Tibial nerve (tissue), 4 donors: ENCODE results near the gene ZNF260. TPM values are rescaled to one million over a fixed set of nuclear protein-coding genes. Genes with fewer than 3 reads are reported as not detected.

Experiments
- DNase-seq, 2 donors: peaks; one replicate each; pipeline ENCODE4 v3.0.0-alpha.2; 2019; ENCODE audit warnings: low spot score in 2 of 2
- H3K27ac ChIP-seq, 4 donors: fragments of 200-600 bp; sonication (generic) in 3 of 4; one replicate each; pipeline ENCODE4 v1.5.1; 2017 to 2019; ENCODE audit warnings: mild to moderate bottlenecking in 1 of 4
- H3K27me3 ChIP-seq, 2 donors: fragments of 200-600 bp; sonication (generic) in 1 of 2; one replicate each; pipeline versions ENCODE4 v1.5.1 to v1.6.0; 2017 to 2019
- H3K36me3 ChIP-seq, 3 donors: fragments of 200-600 bp; sonication (generic); one replicate each; pipeline ENCODE4 v1.5.1; 2018 to 2019
- H3K4me1 ChIP-seq, 4 donors: fragments of 200-600 bp; sonication (generic) in 3 of 4; one replicate each; pipeline ENCODE4 v1.5.1; 2017 to 2019
- H3K4me3 ChIP-seq, 4 donors: fragments of 200-600 bp; sonication (generic) in 3 of 4; one replicate each; pipeline ENCODE4 v1.5.1; 2017 to 2019; ENCODE audit warnings: mild to moderate bottlenecking in 1 of 4, moderate library complexity in 1 of 4
- H3K9me3 ChIP-seq, 4 donors: fragments of 200-600 bp; sonication (generic) in 3 of 4; one replicate each; pipeline ENCODE4 v1.5.1; 2017 to 2019
- EP300 ChIP-seq, 2 donors: sonication (generic); formaldehyde crosslinking; IDR thresholded peaks; one replicate each; pipeline ENCODE4 v1.6.1; 2017; ENCODE audit warnings: antibody characterized with exemption in 2 of 2, mild to moderate bottlenecking in 1 of 2
- POLR2A ChIP-seq, 2 donors: fragments of 450-650 bp; IDR thresholded peaks; one replicate each; pipeline ENCODE4 v1.6.1; 2017; ENCODE audit warnings: antibody characterized with exemption in 2 of 2, mild to moderate bottlenecking in 2 of 2, moderate library complexity in 2 of 2
- WGBS, 2 donors: methylation state at CpG; one replicate each; pipeline ENCODE4 v1.1.5; 2018; 5-methylcytosine and 5-hydroxymethylcytosine counted together
- total RNA-seq, 4 donors: library from RNA; depleted of rRNA; stranded (reverse); fragments of >200 nt; gene quantifications; one replicate each; pipeline ENCODE4 v1.1.0, GENCODE V29; 2016
- TF ChIP-seq, protein P1 (sequence below), 5 experiments: fragments of 200-600 bp in 3 of 5; fragments of 450-650 bp in 2 of 5; sonication (generic) in 3 of 5; IDR thresholded peaks; one replicate each; pipeline ENCODE4 v1.5.1; 2016 to 2019; ENCODE audit warnings: antibody characterized with exemption in 5 of 5, mild to moderate bottlenecking in 3 of 5, moderate library complexity in 2 of 5

Gene ZNF260
- total RNA-seq, 4 donors from 2014 or later = 10.5 to 41.1 (median 15.1) TPM

DNA sequence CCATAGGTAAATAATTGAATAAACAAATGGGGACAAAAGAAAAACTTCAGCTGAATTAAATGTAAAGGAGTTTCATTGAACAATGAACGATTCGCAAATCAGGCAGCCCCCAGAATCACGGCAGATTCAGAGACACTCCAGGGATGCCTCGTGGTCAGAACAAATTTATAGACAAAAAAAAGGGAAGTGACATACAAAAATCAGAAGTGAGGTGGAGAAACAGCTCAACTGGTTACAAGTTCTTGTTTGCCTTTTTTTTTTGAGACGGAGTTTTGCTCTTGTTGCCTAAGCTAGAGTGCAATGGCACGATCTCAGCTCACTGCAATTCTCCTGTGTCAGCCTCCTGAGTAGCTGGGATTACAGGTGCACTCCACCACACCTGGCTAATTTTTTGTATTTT, 44.4 kb downstream of the ZNF260 start:
- no peak for DNase-seq
- H3K4me3 ChIP-seq = no peak overlapping the region
- no peaks in the 10 kb centered on the region for H3K27me3 ChIP-seq
- 95 to 97% methylated on average over 6 of the region's 6 CpGs for WGBS, 2 donors
- H3K4me1 ChIP-seq = peaks cover 0 to 9% (median 0%) of the 10 kb centered on the region in 4 donors
- peaks cover 0 to 44% (median 9%) of the 10 kb centered on the region in 4 donors for H3K9me3 ChIP-seq
- TF ChIP-seq, protein P1, sequence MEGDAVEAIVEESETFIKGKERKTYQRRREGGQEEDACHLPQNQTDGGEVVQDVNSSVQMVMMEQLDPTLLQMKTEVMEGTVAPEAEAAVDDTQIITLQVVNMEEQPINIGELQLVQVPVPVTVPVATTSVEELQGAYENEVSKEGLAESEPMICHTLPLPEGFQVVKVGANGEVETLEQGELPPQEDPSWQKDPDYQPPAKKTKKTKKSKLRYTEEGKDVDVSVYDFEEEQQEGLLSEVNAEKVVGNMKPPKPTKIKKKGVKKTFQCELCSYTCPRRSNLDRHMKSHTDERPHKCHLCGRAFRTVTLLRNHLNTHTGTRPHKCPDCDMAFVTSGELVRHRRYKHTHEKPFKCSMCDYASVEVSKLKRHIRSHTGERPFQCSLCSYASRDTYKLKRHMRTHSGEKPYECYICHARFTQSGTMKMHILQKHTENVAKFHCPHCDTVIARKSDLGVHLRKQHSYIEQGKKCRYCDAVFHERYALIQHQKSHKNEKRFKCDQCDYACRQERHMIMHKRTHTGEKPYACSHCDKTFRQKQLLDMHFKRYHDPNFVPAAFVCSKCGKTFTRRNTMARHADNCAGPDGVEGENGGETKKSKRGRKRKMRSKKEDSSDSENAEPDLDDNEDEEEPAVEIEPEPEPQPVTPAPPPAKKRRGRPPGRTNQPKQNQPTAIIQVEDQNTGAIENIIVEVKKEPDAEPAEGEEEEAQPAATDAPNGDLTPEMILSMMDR (IDR thresholded peaks at IDR 0.05) = no peak
- TF ChIP-seq POLR2A (IDR thresholded peaks at IDR 0.05) (no peak), EP300 (IDR thresholded peaks at IDR 0.05) (no peak)
- peaks cover 0 to 72% (median 3%) of the 10 kb centered on the region in 3 donors for H3K36me3 ChIP-seq
- no peak overlapping the region for H3K27ac ChIP-seq

DNA sequence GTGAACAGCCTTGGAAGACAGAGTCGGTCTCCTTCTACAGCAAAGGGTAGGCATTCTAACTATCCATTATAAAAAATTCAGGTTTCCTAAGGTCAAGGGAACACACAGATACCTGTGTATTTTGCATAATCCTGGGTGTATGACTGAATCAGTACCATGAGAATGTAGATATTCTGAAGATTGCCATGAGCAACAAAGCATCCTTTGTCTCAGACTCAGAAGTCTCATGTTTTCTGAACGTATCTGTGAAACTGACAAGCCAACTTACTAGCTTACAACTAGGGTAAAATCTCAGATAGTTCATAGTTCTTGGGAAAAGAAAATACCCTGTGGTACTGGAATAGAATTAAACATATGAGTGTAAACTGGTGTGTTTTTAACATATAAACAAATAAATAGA, 45.2 kb downstream of the ZNF260 start:
- Histone ChIP-seq H3K36me3 (peaks cover 0 to 79% (median 3%) of the 10 kb centered on the region in 3 donors), H3K9me3 (peaks cover 0 to 44% (median 11%) of the 10 kb centered on the region in 4 donors), H3K4me3 (no peak overlapping the region), H3K4me1 (peaks cover 0 to 1% (median 0%) of the 10 kb centered on the region in 4 donors), H3K27me3 (no peaks in the 10 kb centered on the region), H3K27ac (no peak overlapping the region)
- no peak for TF ChIP-seq EP300 (IDR thresholded peaks at IDR 0.05)
- no peak for TF ChIP-seq POLR2A (IDR thresholded peaks at IDR 0.05)
- TF ChIP-seq, protein P1 (IDR thresholded peaks at IDR 0.05) = no peak
- 73 to 78% methylated on average over 2 of the region's 2 CpGs for WGBS, 2 donors
- no peak for DNase-seq

Other genes with a start within 250 kb of the ZNF260 start
- gene ZFP14, start 149.1 kb downstream of the ZNF260 start, total RNA-seq = 10 to 100 TPM in 2 of 4 donors, 1 to 10 TPM in 2; 5.7 to 15.3 (median 9.3) TPM
- 1 to 10 TPM; 4.1 to 9.4 (median 5.6) TPM for gene ZFP82, start 109.6 kb downstream of the ZNF260 start, total RNA-seq
- gene ZNF566, start 38.7 kb downstream of the ZNF260 start, total RNA-seq = 10 to 100 TPM; 12.1 to 20.1 (median 14.9) TPM
- 10 to 100 TPM; 11.0 to 15.9 (median 13.1) TPM for gene ZNF529, start 45.0 kb upstream of the ZNF260 start, total RNA-seq
- gene ZNF382, start 77.0 kb upstream of the ZNF260 start, total RNA-seq = 10 to 100 TPM in 1 of 4 donors, 1 to 10 TPM in 3; 6.9 to 10.1 (median 9.4) TPM
- gene ZNF461, start 138.6 kb upstream of the ZNF260 start, total RNA-seq = 10 to 100 TPM in 1 of 4 donors, 1 to 10 TPM in 3; 5.0 to 17.4 (median 6.6) TPM
- 10 to 100 TPM in 1 of 4 donors, 1 to 10 TPM in 3; 6.7 to 12.7 (median 8.7) TPM for gene ZNF567, start 159.3 kb upstream of the ZNF260 start, total RNA-seq
- gene ZNF850, start 244.5 kb upstream of the ZNF260 start, total RNA-seq = 1 to 10 TPM; 2.4 to 3.3 (median 3.1) TPM